Measurements from ENCODE around the gene EFCAB13.

The EFCAB13 gene

DNA sequence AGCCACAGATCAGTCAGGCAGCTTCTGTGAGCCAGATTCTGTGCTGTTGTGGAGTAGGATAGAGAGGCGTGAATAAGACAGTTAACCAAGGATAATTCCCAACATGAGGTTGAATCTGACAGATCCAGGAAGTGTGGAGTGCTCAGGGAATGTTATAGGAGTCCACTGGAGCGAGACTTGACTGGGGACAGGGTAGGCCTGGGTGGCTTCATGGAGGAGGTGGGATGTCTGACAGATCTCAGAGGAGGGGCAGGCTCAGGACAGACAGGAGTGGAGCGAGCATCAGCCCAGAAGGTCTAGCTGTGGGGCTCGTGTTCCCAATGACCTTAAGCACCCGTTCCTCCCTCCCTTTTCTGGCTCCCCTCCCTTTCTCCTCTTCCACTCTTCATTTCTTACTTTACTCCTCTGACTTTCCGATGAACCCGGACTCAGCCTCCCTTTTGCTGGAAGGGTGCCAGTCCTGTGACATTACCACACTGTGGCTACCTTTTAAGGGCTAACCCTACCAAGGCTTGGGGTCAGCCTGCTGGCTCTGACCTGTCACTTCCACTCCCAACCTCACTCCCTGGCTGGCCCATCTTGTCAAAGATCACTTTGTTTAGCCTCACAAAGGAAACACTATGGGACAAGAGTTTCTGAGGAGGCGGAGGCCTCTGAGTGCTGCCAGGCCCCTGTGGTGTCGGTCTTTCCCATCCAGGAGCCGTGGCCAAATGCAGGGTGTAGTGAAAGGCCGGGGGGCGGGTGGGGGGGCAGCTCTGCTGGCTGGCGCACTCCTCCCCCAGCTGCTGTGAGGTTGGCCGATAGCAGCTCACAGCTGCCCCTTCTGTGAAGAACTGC lies 28.5 kb upstream of the EFCAB13 start:
- Histone ChIP-seq H3K4me3 (no peak overlapping the region), H3K27ac (peak overlapping the region; percentile 73 to 90)
- peak; percentile 75 for DNase-seq (ENCODE audit: low spot score)
- TF ChIP-seq, protein P1, sequence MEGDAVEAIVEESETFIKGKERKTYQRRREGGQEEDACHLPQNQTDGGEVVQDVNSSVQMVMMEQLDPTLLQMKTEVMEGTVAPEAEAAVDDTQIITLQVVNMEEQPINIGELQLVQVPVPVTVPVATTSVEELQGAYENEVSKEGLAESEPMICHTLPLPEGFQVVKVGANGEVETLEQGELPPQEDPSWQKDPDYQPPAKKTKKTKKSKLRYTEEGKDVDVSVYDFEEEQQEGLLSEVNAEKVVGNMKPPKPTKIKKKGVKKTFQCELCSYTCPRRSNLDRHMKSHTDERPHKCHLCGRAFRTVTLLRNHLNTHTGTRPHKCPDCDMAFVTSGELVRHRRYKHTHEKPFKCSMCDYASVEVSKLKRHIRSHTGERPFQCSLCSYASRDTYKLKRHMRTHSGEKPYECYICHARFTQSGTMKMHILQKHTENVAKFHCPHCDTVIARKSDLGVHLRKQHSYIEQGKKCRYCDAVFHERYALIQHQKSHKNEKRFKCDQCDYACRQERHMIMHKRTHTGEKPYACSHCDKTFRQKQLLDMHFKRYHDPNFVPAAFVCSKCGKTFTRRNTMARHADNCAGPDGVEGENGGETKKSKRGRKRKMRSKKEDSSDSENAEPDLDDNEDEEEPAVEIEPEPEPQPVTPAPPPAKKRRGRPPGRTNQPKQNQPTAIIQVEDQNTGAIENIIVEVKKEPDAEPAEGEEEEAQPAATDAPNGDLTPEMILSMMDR (IDR thresholded peaks at IDR 0.05), result no peak

GRCh38 chr17:47295874-47296255 lies 27.9 kb upstream of the EFCAB13 start:
- DNase-seq (ENCODE audit: low spot score), result peak; percentile 69
- peak overlapping the region; percentile 73 to 90 for H3K27ac ChIP-seq
- TF ChIP-seq, protein P1 (IDR thresholded peaks at IDR 0.05), result no peak
- H3K4me3 ChIP-seq, result no peak overlapping the region

DNA sequence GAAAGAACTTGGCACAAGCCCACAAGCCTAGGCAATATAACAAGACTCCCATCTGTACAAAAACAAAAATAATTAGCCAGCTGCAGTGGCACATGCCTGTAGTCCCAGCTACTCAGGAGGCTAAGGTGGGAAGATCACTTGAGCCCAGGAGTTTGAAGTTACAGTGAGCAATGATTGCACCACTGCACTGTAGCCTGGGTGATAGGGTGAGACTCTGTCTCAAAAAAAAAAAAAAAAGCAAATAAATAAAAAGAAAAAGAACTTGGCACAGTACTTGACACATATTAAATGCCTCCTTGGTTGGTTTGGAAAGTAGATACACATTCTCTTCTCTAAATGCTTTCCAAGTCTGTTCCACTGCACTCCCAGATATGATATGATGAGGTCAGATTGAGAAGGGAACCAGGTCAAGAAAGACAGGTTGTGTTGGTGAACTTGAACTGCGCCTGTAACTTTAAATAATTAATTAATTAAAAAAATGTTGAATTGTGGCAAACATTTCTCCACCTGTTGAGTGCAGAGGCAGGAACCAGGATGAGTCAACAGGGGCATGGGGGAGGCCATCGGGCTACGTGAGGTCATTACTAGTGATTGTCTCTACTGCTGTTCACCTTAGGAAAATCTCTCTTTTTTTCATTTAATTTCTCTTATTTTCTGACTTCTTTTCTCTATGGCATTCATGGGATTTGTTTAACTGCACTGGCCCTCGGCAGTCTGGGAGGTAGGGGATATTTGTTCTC lies 25.9 kb upstream of the EFCAB13 start:
- H3K4me3 ChIP-seq, result no peak overlapping the region
- peak overlapping the region in 1 of 2 donors; percentile 33 for H3K27ac ChIP-seq
- TF ChIP-seq, protein P1 (IDR thresholded peaks at IDR 0.05), result no peak
- peak; percentile 62 for DNase-seq (ENCODE audit: low spot score)

DNA sequence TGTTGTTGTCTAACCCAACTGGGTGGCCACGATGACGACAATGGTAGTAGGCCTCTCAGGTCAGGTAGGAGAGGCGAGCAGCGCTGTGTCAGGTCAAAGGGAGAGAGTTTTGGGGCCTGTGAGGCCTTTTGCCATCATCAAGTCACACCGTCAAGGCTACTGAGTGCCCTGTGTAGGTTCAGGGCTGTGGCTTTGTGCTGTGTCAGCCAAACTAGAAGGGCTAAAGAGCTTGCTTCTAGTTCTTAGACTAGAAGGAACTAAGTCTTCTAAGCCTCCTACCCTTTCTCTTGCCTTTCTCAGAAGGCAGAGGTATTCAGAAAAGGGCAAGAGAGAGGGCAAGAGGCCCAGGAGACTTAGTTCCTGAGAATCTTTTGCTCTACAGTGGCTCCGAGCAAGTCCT lies 25.0 kb upstream of the EFCAB13 start:
- Histone ChIP-seq H3K4me3 (no peak overlapping the region), H3K27ac (peak overlapping the region in 1 of 2 donors; percentile 33)
- no peak for DNase-seq (ENCODE audit: low spot score)
- TF ChIP-seq, protein P1 (IDR thresholded peaks at IDR 0.05), result no peak

DNA sequence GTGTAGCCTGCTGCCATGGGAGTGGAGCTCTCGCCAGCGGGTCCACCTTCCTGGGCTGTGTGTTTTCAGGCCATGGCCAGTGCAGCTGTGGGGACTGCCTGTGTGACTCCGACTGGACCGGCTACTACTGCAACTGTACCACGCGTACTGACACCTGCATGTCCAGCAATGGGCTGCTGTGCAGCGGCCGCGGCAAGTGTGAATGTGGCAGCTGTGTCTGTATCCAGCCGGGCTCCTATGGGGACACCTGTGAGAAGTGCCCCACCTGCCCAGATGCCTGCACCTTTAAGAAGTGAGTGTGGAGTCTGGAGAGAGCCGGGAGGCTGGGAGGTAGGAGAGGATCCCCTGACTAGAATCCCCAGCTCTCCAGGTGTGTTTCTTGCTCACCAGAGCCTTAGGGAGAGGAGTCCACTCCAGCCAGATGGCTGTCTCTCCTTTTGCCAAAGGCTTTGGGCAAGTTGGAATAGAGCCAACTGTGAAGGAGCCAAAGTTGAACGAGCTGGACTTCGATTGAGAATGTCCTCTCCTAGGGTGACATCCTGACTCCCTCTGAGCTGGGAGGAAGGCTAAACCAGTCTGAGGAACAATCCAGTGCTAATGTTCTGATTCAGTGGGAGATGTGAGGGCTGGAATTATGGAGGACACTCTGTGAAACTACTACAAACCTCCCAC lies 24.4 kb upstream of the EFCAB13 start:
- DNase-seq (ENCODE audit: low spot score), result peak; percentile 72
- Histone ChIP-seq H3K27ac (peak overlapping the region in 1 of 2 donors; percentile 33), H3K4me3 (no peak overlapping the region)
- TF ChIP-seq, protein P1 (IDR thresholded peaks at IDR 0.05), result no peak

- Histone ChIP-seq H3K27ac (no peak overlapping the region), H3K4me3 (no peak overlapping the region)
- TF ChIP-seq, protein P1 (IDR thresholded peaks at IDR 0.05), result no peak
- DNase-seq (ENCODE audit: low spot score), result peak; percentile 21
Observed at GRCh38 chr17:47300718-47301117, 23.0 kb upstream of the EFCAB13 start.
